A673 (cell line): ENCODE measurements around the gene YTHDC2.

ENCODE experiments used
- EZH2 ChIP-seq: fragments of 200-600 bp; sonication (generic); IDR thresholded peaks from 2 replicates; pipeline ENCODE4 v1.6.1; 2017; ENCODE audit warnings: borderline replicate concordance, low read depth, mild to moderate bottlenecking, mixed read lengths, antibody characterized with exemption, low read length; ENCODE audit not compliant: poor library complexity, severe bottlenecking
- TF ChIP-seq, protein P1 (sequence below): fragments of 300-800, 200-600 bp; sonication (generic); conservative IDR thresholded peaks from 2 replicates; pipeline ENCODE4 v1.5.1; 2017; ENCODE audit warnings: low read depth, mild to moderate bottlenecking, antibody characterized with exemption, low read length, moderate library complexity, mixed read lengths

DNA sequence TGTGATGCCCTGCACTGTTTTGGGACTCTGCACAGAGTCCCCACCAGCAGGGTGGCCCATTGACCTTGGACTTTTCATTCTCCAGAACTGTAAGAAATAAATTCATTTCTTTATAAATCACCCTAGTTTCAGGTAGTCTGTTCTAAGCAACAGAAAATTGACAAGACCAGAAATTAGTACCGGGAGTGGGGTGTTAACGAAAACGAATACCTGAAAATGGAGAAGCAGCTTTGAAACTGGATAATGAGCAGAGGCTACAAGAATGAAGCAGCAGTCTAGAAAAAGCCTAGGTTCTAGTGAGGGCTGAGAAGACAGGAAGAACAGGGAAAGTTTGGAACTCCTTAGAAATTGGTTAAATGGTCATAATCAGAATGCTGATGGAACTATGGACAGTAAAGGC lies 23.2 kb upstream of the YTHDC2 start:
- TF ChIP-seq, protein P1, sequence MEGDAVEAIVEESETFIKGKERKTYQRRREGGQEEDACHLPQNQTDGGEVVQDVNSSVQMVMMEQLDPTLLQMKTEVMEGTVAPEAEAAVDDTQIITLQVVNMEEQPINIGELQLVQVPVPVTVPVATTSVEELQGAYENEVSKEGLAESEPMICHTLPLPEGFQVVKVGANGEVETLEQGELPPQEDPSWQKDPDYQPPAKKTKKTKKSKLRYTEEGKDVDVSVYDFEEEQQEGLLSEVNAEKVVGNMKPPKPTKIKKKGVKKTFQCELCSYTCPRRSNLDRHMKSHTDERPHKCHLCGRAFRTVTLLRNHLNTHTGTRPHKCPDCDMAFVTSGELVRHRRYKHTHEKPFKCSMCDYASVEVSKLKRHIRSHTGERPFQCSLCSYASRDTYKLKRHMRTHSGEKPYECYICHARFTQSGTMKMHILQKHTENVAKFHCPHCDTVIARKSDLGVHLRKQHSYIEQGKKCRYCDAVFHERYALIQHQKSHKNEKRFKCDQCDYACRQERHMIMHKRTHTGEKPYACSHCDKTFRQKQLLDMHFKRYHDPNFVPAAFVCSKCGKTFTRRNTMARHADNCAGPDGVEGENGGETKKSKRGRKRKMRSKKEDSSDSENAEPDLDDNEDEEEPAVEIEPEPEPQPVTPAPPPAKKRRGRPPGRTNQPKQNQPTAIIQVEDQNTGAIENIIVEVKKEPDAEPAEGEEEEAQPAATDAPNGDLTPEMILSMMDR = no peak
- TF ChIP-seq EZH2 = no peak
